NT2/D1 (cell line): ENCODE measurements around the gene G2E3.

ENCODE experiments used
- YY1 ChIP-seq: IDR thresholded peaks from 2 replicates; pipeline ENCODE4 v1.6.1; 2011; ENCODE audit not compliant: insufficient read length, insufficient read depth
- ZNF274 ChIP-seq: IDR thresholded peaks from 2 replicates; pipeline ENCODE4 v1.6.1; 2011; ENCODE audit warnings: mild to moderate bottlenecking, low read depth, low read length

DNA sequence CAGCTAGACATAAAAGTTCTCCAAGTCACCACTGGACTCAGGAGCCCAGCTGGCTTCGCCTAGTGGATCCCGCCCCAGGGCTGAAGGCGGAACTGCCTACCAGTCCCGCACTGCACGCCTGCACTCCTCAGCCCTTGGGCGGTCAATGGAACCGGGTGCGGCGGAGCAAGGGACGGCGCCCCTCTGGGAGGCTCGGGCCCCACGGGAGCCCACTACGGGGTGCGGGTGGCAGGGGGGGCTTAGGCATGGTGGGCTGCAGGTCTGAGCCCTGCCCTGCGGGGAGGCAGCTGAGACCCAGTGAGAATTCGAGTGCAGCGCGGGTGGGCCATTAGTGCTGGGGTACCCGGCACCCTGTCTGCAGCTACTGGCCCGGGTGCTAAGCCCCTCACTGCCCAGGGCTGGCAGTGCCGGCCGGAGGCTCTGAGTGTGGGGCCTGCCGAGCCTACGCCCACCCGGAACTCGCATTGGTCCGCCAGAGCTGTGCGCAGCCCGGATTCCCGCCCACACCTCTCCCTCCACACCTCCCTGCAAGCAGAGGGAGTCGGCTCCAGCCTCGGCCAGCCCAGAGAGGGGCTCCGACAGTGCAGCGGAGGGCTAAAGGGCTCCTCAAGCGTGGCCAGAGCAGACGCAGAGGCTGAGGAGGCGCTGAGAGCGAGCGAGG is 11.4 kb upstream of the G2E3 start:
- TF ChIP-seq YY1 (no peak), ZNF274 (no peak)
